Limb (tissue), 2 donors: Measurements from ENCODE around the gene PBX1.
"Not testable (repeated sequence)": the region's sequence is repeated elsewhere in the genome, so short reads cannot be mapped to it uniquely, and the experiment has no call there.

Experiments
- DNase-seq, 2 donors: peaks; one replicate each; pipeline ENCODE4 v3.0.0-alpha.2; 2016; ENCODE audit errors: extremely low spot score in 2 of 2

Gene PBX1

DNA sequence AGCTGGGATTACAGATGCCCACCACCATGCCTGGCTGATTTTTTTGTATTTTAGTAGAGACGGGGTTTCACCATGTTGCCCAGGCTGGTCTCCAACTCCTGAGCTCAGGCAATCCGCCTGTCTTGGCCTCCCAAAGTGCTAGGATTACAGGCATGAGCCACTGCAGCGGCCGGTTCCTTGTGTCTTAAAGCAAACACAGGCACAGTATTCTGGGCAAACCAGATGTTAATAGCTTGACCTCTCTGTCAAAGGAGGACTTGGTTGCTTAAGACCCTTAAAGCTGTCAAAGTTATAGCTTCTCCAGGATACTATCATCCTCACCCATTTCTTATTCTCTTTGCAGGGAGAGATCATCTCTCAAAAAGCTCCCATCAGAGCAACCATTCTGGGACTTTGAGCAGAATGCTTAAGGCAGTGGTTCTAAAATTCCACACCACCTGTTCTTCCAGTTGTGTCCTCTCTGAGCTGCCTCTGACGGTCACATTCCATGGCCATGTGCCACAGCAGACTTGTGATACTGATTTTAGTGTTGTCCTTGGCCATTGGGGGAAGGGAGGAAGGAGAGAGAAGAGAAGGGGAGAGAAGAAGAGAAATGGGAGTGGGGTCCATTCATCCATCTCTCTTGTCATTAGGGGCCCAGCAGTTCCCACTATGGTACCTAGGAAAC is 81.8 kb downstream of the PBX1 start:
- DNase-seq, result peak in 1 of 2 donors; percentile 36

DNA sequence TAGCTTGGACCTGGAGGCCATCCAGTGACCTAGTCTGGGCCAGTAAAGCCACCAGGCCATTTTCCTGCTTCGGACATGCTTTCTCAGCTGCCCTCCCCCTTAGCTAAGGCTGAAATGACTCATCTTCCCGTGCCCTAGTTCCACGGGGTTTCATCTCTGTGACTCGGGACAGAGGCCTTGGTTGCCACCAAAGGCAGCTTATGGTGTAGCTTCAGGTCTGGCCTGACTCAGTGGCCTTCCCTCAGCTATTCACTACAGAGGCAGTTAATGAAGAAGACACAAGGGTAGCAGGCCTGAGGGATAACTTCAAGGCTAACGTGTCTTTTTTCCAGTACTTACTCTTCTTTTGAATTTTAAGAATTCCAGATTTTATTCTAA is 82.4 kb downstream of the PBX1 start:
- no peak for DNase-seq

DNA sequence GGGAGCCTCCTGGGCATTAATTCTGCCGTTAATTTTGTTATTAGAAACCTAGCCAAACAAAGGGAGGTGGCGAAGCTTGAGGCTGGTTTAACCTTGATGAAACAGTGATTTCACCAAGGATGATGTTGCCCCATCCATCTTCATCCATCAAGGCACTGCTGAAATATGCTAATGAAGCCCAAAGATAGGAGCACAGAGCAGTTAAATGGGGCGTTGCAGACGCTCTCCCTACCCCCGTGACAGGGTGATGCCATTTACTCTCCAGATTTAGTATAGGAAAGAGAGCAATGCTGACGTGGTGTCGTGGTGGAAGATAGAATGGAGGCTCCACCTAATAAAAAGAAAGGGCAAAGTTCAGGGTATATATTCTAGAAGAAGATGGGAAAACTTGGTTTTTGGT is 84.0 kb downstream of the PBX1 start:
- no peak for DNase-seq

DNA sequence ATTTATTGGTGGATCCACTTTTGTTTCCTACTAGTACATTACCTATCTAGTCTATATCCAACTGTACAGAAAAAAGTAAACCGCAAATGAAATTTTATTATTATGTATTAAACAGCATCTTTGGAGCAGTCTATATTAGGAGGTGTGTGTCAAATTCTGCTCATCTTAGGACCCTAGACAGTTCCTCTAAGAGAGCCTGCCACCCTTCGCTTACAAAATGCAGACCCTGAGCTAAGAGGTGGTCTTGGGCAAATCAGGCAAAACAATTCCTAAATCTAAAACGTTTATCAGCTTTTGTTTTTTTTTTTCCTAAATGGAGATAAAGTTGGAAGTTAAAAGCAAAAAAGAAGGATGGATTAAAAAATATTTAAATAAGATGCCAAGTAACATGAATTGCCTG is 85.3 kb downstream of the PBX1 start:
- DNase-seq, result no peak

DNA sequence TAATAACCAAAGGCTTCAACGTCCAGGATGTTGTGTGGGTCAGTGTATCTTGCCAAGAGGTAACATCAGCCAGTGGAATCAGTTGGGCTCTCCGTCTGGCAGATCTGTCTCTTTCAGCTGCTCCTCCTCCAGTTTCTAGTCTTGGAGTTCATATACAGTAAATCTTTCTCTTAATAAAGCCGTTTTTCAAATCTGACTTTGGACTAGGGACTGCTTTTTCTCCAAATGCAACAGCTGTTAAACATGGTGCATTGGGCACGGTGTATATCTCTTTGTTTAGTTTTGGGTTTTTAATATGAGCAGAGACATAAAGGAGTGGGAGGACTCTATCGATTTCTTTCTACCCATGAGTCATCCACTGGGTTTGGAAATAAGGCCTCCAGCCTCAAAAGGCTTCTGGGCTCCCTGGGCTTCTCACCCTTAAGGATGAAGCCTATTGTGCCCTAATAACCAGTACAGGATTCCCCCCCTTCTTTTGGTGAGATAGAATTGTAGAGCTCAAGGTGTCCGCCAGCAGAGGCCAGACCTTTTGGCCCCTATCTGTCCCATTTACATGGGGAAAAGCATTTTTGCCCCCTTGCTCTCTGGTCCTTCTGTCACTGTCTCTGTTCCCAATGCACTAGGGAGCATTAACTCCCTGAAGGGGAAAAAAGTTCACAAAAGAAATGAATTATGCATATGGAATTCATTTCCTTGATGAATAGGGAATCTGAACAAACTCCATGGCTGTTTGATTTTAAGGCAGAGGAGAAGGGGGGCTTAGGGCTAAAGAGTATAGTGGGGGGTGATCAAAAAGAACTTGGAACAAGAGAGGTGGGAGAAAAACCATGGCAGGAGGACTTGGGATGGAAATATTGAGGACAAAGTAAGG is 86.0 kb downstream of the PBX1 start:
- DNase-seq, result peak in 1 of 2 donors; percentile 79

DNA sequence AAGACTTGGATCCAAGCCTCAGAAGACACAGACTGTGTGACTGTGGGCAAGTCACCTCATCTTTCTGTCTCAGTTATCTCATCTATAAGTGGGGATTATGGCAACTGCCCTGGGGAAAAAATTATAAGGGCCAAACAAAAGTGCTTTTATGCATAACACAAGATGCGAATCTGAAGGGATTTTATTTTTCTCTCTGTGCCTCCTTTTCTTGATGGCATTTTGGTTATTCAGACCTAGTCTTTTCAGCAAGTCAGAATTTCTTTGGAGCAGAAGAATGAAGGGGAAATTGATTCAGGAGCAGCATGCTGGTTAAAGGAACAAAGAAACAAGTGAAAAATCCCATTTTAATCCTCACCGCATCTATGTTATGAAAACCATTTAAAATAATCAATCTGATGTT is 86.9 kb downstream of the PBX1 start:
- DNase-seq, result no peak

DNA sequence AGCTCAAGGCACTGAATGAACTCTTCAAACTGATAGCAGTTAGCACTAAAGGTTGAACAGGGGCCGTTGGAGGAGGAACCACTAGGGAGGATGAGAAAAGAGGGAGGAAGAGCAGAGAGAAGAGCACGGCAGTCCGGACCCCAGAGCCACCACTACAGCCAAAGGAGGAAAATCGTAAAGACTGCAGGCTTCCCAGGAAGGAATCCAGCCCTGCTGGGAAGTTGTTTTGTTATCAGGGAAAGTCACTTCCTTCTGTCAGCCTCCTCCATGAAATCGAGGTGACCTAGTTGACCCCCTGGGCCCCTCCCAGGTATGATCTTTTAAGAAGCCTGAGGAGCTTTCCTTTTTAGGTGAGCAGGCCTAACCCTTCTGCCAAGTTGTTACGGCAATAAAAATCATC is 88.2 kb downstream of the PBX1 start:
- no peak for DNase-seq

DNA sequence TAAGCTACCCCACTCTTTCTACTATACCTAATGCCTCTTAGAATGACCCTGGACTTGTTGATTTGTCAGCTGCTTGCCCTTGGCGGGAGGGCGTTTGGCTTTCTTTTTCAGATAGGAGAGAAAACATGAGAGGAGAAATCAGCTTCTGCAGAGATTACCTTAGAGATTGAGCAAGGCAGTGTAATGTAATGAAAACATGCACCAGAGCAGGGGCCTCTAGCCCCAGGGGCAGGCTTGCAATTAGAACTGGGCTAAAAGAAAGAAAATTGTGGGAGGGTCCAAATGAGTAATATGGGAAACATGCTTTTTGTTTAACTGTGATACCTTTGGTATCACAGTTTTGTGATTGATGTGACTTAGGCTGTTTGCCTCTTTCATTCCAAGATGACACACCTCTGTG is 89.7 kb downstream of the PBX1 start:
- no peak for DNase-seq

DNA sequence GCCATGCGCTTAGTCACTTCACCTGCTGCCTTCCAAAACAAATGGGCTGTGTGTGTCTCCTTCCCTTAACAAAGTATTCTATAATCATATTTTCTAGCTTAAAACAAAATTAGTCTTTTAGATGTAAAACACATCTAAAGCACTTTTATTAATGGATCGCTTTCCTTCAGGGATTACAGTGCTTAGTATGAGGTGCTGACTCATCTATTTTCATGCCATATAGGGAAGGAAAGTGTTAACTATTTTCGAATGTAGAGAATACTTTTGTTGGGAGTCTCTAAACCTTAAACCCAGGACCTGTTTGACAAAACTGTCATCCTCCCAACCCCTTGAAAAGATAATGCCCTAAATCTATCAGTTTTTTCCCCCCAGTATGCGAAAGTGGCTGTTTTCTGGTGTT is 90.2 kb downstream of the PBX1 start:
- no peak for DNase-seq

DNA sequence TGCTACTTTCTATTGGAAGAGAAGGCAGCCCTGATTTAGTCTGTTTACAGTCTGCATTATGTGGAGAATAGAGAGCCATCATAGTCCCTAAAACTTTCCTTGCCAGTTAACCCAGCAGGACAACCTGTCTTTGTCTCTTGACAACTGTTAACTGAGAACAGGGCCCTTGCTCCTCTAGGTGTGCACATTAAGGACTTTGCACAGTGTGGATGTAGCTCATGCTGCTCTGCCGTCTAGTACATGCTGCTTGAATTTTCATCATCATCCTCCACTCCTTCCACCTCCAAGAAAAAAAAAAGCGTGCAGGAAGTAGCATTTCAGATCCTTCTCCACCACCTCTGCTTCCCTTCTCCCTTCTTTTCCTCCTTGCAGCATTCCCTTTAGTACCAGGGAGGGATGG is 91.5 kb downstream of the PBX1 start:
- DNase-seq, result no peak

DNA sequence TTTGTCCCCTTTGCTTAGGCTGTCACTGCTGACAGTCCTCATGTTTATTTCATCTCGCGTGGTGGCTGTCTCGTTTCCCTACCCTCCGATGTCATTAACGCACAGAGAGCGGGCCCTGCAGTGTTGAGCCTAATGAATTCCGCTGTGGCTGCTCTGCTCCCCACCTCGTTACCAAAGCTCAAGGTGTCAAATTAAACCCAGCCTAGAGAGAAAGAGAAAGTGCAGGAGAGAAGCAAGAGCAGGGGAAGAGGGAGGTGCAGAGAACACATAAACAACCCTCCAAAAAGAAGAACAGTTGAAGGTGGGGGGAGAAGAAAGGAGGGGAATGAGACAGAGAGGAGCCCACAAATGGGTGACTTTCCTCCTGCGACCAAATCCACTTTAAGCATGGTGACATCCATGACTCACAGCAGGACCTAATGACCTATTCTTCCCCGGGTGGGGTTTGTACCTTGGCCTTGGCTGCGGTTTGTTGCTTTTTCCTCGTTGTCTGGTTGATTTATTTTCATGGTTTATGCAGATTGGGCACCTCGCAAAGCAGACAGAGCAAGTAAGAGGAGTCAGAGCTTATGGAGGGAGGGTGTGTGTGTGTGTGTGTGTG is 92.5 kb downstream of the PBX1 start:
- DNase-seq, result no peak

DNA sequence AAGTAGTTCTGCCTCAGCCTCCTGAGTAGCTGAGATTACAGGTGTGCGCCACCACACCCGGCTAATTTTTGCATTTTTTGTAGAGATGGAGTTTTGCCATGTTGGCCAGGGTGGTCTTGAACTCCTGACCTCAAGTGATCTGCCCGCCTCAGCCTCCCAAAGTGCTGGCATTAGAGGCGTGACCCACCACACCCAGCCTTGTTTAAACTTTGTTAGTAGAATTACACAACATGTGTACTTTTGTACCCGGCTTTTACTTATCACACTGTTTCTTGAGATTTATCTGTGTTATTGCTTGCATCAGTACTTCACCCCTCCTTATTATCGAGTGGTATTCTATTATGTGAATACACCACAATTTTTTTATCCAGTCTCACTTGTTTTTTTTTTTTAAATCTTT is 94.0 kb downstream of the PBX1 start:
- DNase-seq, result not testable (repeated sequence)

DNA sequence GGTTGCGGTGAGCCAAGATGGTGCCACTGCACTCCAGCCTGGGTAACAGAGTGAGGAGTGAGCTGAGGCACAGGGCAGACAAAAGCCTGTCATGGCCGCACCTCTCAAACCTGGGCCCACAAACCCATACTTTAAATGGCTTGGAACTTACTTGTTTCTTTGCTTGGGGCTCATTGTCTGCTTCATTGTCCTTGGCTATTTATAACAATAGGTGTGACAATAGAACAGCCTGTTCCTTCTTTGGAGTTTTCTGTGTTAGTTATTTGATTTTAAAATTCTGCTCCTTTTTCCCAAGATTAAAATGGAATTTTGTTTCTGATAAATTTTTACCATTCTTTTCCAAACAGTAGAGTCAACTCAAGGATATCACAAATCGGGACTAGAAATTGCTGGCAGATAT is 94.7 kb downstream of the PBX1 start:
- DNase-seq, result no peak

DNA sequence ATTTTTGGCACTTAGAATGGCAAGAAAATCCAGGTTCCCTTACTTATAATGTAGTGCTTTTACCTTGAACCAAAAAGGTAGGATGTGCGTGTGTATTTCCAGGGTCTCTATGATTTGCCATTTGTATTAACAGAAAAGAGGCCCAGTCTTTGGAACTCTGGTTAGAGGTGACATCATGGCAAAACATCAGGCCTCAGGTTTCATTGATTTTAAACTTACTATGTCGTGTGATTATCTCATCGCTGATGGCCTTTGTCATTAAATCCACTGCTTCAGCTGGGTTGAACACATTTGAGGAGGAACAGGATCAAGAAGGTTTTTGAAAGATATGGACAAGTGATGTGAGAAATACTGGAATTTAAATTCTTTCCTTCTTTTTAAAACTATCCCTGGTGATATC is 95.2 kb downstream of the PBX1 start:
- no peak for DNase-seq

DNA sequence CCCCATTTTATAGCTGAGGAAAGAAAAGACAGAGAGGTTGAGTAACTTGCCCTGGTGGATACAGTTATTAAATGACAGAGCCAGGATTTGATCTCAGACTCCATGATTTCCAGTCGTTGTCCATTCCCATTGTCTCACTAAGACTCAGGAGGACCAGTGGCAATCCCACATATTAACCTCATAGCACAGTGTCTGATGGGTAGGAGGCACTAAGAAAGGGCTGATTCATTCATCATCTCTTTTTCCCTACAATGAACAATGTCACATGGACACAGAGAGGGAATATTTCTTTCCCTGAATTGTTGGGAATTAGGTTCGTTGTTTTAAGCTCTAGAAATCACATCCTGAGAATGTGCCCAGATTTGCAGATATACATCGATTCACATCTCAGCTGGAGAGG is 99.9 kb downstream of the PBX1 start:
- DNase-seq, result no peak

DNA sequence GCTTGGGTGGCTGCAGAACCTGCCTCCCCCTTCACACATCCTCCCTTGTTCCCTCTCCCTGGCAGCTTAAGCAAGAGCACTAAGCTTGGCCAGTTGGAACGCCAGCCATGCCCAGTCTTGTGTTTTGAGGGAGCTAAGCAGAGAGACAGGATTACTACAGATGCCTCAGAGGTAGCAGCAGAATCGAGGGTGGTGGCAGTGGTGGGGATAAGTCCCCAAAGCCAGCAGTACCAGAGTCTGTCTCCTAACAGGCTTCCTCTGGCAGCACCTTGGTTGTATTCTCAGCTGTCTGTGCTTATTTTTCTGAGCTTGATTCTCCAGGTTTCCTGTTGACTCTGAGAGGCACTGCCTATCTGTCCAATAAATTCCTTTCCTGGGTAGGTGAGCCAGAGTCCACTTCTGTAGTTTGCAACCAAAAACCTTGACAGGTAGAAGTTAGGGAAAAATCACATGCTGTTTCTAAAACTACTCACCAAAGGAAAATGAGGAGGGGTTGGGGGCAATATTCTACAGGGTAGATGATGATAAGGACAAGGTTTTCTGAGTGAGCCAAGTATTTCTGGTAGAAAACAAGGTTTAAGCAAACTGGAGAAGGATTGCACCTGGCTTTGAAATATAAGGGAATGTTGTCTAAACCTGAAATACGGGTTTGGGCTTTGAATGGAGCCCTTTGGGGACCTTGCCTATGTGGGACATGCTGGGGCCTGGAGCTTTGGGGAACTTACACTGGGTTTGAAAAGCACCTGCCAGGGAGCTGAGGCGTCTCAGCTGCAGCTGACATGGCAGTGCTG is 100.8 kb downstream of the PBX1 start:
- DNase-seq, result no peak

DNA sequence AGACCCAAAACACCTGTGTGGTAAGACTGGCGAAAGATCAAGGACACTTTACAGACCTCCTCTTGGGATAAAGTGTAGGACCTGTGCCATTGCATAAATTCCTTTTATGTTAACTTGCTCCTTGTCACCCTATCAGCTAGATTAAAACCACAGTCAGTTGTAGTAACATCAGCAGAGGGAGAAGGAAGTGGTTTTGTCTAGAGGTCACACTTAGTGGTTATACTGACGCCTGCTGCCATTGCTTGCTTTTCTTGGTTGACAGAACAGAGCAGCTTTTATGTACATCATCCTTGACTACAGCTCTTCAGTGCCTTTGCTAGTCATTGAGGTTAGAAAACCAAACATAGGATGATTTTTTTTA is 101.4 kb downstream of the PBX1 start:
- no peak for DNase-seq

DNA sequence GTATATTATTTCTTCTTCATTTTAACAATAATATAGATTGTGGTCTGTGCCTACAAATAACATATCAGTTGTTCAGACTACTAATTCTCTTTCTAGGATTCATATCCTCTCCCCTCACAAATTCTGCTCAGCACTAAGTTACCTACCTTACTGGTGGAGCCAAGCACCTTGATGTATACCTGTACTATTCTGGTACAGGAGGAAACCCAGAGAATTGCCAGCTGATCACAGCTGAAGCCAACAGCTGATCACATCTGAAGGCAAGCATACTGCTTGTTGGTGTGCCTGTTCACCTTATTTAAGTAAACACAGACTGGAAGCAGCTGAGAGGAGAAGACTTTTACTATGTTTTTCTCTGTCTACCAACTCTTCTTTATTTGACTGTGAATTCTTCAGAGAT is 101.8 kb downstream of the PBX1 start:
- DNase-seq, result no peak

DNA sequence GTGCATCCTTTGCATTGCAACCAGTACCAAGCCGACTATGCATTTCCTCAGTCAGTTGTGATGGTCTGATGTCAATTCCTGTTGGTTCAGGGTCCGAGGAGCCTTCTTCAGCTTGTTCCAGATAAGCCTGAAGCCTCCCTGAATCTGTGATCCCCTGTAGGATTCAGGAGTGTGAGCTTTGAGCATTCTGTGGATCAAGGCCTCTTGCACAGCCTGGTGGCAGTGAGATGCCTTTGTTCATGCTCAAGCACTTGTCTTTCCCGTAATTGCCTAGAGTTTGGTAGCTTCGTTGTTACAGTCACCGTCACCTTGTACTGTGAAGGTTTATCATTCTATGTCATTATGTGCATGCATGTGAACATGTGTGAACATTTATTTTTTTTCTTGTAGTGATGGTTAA is 103.5 kb downstream of the PBX1 start:
- DNase-seq, result no peak

DNA sequence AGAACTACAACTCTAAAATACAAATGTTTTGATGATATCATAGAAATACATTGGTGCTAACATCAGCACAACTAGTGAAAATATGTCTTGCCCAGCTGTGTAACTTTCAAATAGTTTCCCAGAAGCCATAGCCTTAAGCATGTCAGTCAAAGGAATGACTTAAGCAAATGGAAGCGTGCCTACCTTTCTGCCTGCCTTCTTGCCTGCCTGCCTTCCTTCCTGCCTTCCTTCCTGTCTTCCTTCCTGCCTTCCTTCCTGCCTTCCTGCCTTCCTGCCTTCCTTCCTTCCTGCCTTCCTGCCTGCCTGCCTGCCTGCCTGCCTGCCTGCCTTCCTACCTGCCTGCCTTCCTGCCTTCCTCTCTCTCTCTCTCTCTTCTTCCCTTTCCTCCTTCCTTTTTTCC is 104.0 kb downstream of the PBX1 start:
- no peak for DNase-seq

DNA sequence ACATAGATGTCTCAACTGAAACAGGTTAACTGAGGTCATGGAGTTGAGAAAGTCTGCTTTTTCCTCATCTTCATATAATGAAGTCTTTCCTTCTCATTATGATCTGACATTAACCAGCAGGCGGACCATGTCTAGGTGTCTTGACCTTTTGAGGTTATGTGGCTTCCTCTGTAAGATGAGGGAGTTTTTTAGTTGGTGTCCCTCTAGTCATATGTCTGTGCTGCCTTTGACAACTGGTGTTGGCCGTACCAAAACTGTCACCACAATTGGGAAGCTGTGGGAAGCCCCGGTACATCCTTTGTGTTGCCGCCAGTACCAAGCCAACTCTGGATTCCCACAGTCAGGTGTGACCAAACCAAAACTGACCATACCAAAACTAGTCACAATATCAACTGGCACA is 105.1 kb downstream of the PBX1 start:
- no peak for DNase-seq

DNA sequence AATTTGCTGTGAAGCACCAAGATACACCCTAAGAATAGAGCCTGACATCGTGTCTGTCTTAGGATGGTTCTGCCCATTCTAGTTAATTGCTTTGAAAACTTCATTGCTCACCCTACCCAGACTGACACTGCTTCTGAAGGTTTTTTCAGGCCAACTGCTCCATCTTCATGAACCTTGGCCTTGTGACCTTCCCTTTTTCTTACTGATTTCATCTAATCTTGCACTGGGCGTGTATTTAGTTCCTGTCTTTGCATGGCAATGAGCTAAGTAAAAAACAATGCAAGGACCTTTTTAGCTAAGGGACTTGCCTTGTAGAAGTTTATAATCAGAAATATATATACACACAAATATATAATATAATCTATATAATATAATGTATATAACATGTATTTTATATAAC is 108.0 kb downstream of the PBX1 start:
- DNase-seq, result no peak
